GM12801 (cell line): ENCODE data around the gene GMPPA.

Source experiments
- CTCF ChIP-seq: IDR thresholded peaks from one replicate; pipeline ENCODE4 v1.5.1; 2011; ENCODE audit warnings: control low read depth; ENCODE audit not compliant: insufficient read length; ENCODE audit errors: extremely low read depth

GMPPA gene

GRCh38 chr2:219496247-219496824 is 2.4 kb upstream of the GMPPA start:
- TF ChIP-seq CTCF = no peak

- TF ChIP-seq CTCF = no peak
Observed at GRCh38 chr2:219496825-219497494, 1.7 kb upstream of the GMPPA start.

- no peak for TF ChIP-seq CTCF
Observed at GRCh38 chr2:219497495-219498279, 1.0 kb upstream of the GMPPA start.

- no peak for TF ChIP-seq CTCF
Observed at GRCh38 chr2:219499058-219499307, 292 bp downstream of the GMPPA start.

GRCh38 chr2:219499555-219499954 is 864 bp downstream of the GMPPA start:
- TF ChIP-seq CTCF = no peak

GRCh38 chr2:219500135-219500534 is 1.4 kb downstream of the GMPPA start:
- TF ChIP-seq CTCF = no peak

- no peak for TF ChIP-seq CTCF
Observed at GRCh38 chr2:219501849-219502248, 3.2 kb downstream of the GMPPA start.
